Liver (tissue), 9 donors: ENCODE data around the gene GPN1. TPM values are rescaled to one million over a fixed set of nuclear protein-coding genes. Genes with fewer than 3 reads are reported as not detected.
"Not testable (repeated sequence)": the region's sequence is repeated elsewhere in the genome, so short reads cannot be mapped to it uniquely, and the experiment has no call there.

Experiments
- DNase-seq: peaks from one replicate; pipeline ENCODE4 v3.0.0-alpha.2; 2017; ENCODE audit warnings: low spot score
- H3K27ac ChIP-seq, 2 donors: one replicate each; pipeline ENCODE4 v1.7.0; 2013; ENCODE audit warnings: inconsistent platforms in 2 of 2, low read length in 2 of 2, control low read depth in 1 of 2, low read depth in 1 of 2, mild to moderate bottlenecking in 1 of 2
- H3K27me3 ChIP-seq, 4 donors: one replicate each; pipeline versions ENCODE4 v1.6.1 to v1.7.0; 2013; ENCODE audit warnings: low read length in 3 of 4, inconsistent platforms in 1 of 4, mild to moderate bottlenecking in 1 of 4, moderate library complexity in 1 of 4; ENCODE audit not compliant: control insufficient read depth in 4 of 4, insufficient read depth in 4 of 4
- H3K36me3 ChIP-seq, 4 donors: one replicate each; pipeline versions ENCODE4 v1.6.1 to v1.7.0; 2013; ENCODE audit warnings: low read length in 3 of 4, mild to moderate bottlenecking in 3 of 4, low read depth in 1 of 4, moderate library complexity in 1 of 4; ENCODE audit not compliant: control insufficient read depth in 4 of 4, insufficient read depth in 3 of 4
- H3K4me1 ChIP-seq, 4 donors: one replicate each; pipeline versions ENCODE4 v1.6.1 to v1.7.0; 2013; ENCODE audit warnings: low read length in 3 of 4, mild to moderate bottlenecking in 3 of 4, moderate library complexity in 1 of 4; ENCODE audit not compliant: control insufficient read depth in 4 of 4, insufficient read depth in 4 of 4
- H3K4me3 ChIP-seq, 3 donors: one replicate each; pipeline versions ENCODE4 v1.6.1 to v1.7.0; 2013; ENCODE audit warnings: low read length in 3 of 3, control low read depth in 1 of 3, low read depth in 1 of 3, mild to moderate bottlenecking in 1 of 3
- H3K9ac ChIP-seq, 2 donors: one replicate each; pipeline ENCODE4 v1.7.0; 2013; ENCODE audit warnings: low read length in 2 of 2, mild to moderate bottlenecking in 2 of 2, moderate library complexity in 2 of 2, control low read depth in 1 of 2, low read depth in 1 of 2
- H3K9me3 ChIP-seq, 4 donors: one replicate each; pipeline versions ENCODE4 v1.6.1 to v1.7.0; 2013; ENCODE audit warnings: low read length in 3 of 4; ENCODE audit not compliant: control insufficient read depth in 4 of 4
- CTCF ChIP-seq: fragments of 150-350 bp; IDR thresholded peaks from 2 replicates; pipeline ENCODE4 v1.5.1; 2017; ENCODE audit warnings: improper control_type of control experiment, low read depth, low read length; ENCODE audit not compliant: missing input control
- FOXA1 ChIP-seq: IDR thresholded peaks from 2 replicates; pipeline ENCODE4 v1.6.1; 2016; ENCODE audit warnings: antibody characterized with exemption
- GABPA ChIP-seq, 2 donors: IDR thresholded peaks in 1 of 2; conservative IDR thresholded peaks in 1 of 2; 2 replicates each; pipeline ENCODE4 v1.6.1; 2016; ENCODE audit warnings: antibody characterized with exemption in 2 of 2, mild to moderate bottlenecking in 1 of 2, moderate library complexity in 1 of 2
- HNF4A ChIP-seq, 2 donors: conservative IDR thresholded peaks; 2 replicates each; pipeline ENCODE4 v1.6.1; 2016; ENCODE audit warnings: antibody characterized with exemption in 2 of 2, mild to moderate bottlenecking in 2 of 2
- HNF4G ChIP-seq: IDR thresholded peaks from 2 replicates; pipeline ENCODE4 v1.6.1; 2016; ENCODE audit warnings: antibody characterized with exemption
- JUND ChIP-seq, 2 donors: IDR thresholded peaks; 2 replicates each; pipeline ENCODE4 v1.6.1; 2016; ENCODE audit warnings: antibody characterized with exemption in 2 of 2
- NR2F2 ChIP-seq: IDR thresholded peaks from 2 replicates; pipeline ENCODE4 v1.6.1; 2016; ENCODE audit warnings: antibody characterized with exemption
- RAD21 ChIP-seq, 2 donors: IDR thresholded peaks; 2 replicates each; pipeline ENCODE4 v1.6.1; 2016; ENCODE audit warnings: antibody characterized with exemption in 2 of 2, mild to moderate bottlenecking in 2 of 2
- REST ChIP-seq: IDR thresholded peaks from 2 replicates; pipeline ENCODE4 v1.6.1; 2016; ENCODE audit warnings: antibody characterized with exemption, mild to moderate bottlenecking
- RXRA ChIP-seq, 2 donors: IDR thresholded peaks; 2 replicates each; pipeline ENCODE4 v1.6.1; 2017 to 2018; ENCODE audit warnings: antibody characterized with exemption in 2 of 2, mild to moderate bottlenecking in 1 of 2
- SP1 ChIP-seq: IDR thresholded peaks from 2 replicates; pipeline ENCODE4 v1.6.1; 2018; ENCODE audit warnings: antibody characterized with exemption, mild to moderate bottlenecking
- TAF1 ChIP-seq: conservative IDR thresholded peaks from 2 replicates; pipeline ENCODE4 v1.6.1; 2016; ENCODE audit warnings: antibody characterized with exemption, mild to moderate bottlenecking
- YY1 ChIP-seq: IDR thresholded peaks from 2 replicates; pipeline ENCODE4 v1.6.1; 2016; ENCODE audit warnings: antibody characterized with exemption, mild to moderate bottlenecking
- WGBS: extraction: QIAGEN DNeasy Blood & Tissue Kit; methylation state at CpG from one replicate; pipeline ENCODE4 v1.1.7; 2013; 5-methylcytosine and 5-hydroxymethylcytosine counted together
- polyA plus RNA-seq, 2 donors: library from polyadenylated mRNA; stranded (reverse) in 1 of 2; unstranded in 1 of 2; fragments of 200-250 nt in 1 of 2; fragments of >200 nt in 1 of 2; fragmentation: Nextera tagmentation in 1 of 2; extraction: Ambion mirVana in 1 of 2; gene quantifications; one replicate each; pipeline versions ENCODE4 v1.2.1 to v1.2.3, GENCODE V29; 2013 to 2015
- total RNA-seq, 2 donors: library from RNA; depleted of rRNA; stranded (reverse); fragments of >200 nt; gene quantifications; one replicate each; pipeline ENCODE4 v1.2.3, GENCODE V29; 2014
- TF ChIP-seq, protein P1 (sequence below): IDR thresholded peaks from 2 replicates; pipeline ENCODE4 v1.6.1; 2016; ENCODE audit warnings: antibody characterized with exemption
- TF ChIP-seq, protein P2 (sequence below): IDR thresholded peaks from 2 replicates; pipeline ENCODE4 v1.6.1; 2016; ENCODE audit warnings: antibody characterized with exemption
- donor health status: healthy.
- donor health status: healthy.
- donor health status: healthy.
- donor health status: healthy.
- donor health status: healthy.

Gene GPN1
- total and polyA plus RNA-seq, 4 donors = 10.7 to 17.2 (median 12.4) TPM

DNA sequence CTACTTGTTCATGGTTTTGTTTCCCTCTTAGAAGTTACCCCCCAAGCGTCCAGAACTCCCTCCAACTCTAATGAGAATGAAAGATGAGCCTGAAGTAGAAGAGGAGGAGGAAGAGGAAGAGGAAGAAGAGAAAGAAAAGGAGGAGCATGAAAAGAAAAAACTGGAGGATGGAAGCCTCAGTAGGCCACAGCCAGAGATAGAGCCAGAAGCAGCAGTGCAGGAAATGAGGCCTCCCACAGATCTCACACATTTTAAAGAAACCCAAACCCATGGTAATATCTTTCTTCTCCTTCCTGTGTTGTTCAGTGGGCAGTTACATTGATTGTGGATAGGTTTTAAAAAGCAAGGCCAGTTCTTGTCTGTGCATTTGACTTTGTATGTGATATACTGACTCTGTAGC is 56.2 kb downstream of the GPN1 start:
- not testable (repeated sequence) for DNase-seq, H3K27ac ChIP-seq, H3K4me1 ChIP-seq, H3K4me3 ChIP-seq, H3K9me3 ChIP-seq, H3K27me3 ChIP-seq, H3K9ac ChIP-seq
- peaks cover 4 to 40% (median 25%) of the 10 kb centered on the region in 4 donors for H3K36me3 ChIP-seq
- 80% methylated on average over 1 of the region's 1 CpG for WGBS

GRCh38 chr2:27685577-27685976 is 56.7 kb downstream of the GPN1 start:
- no peak overlapping the region for H3K4me3 ChIP-seq
- no peak overlapping the region for H3K27ac ChIP-seq
- no peak for DNase-seq
- no peak overlapping the region for H3K9ac ChIP-seq
- H3K27me3 ChIP-seq = no peaks in the 10 kb centered on the region
- no peaks in the 10 kb centered on the region for H3K9me3 ChIP-seq
- peaks cover 4 to 40% (median 25%) of the 10 kb centered on the region in 4 donors for H3K36me3 ChIP-seq
- TF ChIP-seq HNF4A (conservative IDR thresholded peaks at IDR 0.05) = no peak
- TF ChIP-seq, protein P1, sequence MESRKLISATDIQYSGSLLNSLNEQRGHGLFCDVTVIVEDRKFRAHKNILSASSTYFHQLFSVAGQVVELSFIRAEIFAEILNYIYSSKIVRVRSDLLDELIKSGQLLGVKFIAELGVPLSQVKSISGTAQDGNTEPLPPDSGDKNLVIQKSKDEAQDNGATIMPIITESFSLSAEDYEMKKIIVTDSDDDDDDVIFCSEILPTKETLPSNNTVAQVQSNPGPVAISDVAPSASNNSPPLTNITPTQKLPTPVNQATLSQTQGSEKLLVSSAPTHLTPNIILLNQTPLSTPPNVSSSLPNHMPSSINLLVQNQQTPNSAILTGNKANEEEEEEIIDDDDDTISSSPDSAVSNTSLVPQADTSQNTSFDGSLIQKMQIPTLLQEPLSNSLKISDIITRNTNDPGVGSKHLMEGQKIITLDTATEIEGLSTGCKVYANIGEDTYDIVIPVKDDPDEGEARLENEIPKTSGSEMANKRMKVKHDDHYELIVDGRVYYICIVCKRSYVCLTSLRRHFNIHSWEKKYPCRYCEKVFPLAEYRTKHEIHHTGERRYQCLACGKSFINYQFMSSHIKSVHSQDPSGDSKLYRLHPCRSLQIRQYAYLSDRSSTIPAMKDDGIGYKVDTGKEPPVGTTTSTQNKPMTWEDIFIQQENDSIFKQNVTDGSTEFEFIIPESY = no peak
- no peak for TF ChIP-seq TAF1
- no peak for TF ChIP-seq JUND (IDR thresholded peaks at IDR 0.05)
- TF ChIP-seq, protein P2, sequence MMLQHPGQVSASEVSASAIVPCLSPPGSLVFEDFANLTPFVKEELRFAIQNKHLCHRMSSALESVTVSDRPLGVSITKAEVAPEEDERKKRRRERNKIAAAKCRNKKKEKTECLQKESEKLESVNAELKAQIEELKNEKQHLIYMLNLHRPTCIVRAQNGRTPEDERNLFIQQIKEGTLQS = no peak
- no peak for TF ChIP-seq NR2F2
- TF ChIP-seq YY1 = no peak
- TF ChIP-seq SP1 = no peak
- TF ChIP-seq GABPA (IDR thresholded peaks at IDR 0.05 in 1 of 2, conservative IDR thresholded peaks at IDR 0.05 in 1 of 2) = no peak
- no peak for TF ChIP-seq REST
- no peak for TF ChIP-seq RAD21 (IDR thresholded peaks at IDR 0.05)
- 95% methylated on average over 3 of the region's 3 CpGs for WGBS
- no peaks in the 10 kb centered on the region for H3K4me1 ChIP-seq

- 97% methylated on average over 1 of the region's 1 CpG for WGBS
- H3K36me3 ChIP-seq = peaks cover 4 to 40% (median 25%) of the 10 kb centered on the region in 4 donors
- no peak for DNase-seq
- H3K27ac ChIP-seq = no peak overlapping the region
- H3K4me3 ChIP-seq = no peak overlapping the region
- no peak overlapping the region for H3K9ac ChIP-seq
- H3K27me3 ChIP-seq = no peaks in the 10 kb centered on the region
- no peaks in the 10 kb centered on the region for H3K9me3 ChIP-seq
- H3K4me1 ChIP-seq = no peaks in the 10 kb centered on the region
- TF ChIP-seq, protein P1 = no peak
- no peak for TF ChIP-seq FOXA1
- TF ChIP-seq REST = no peak
- no peak for TF ChIP-seq JUND (IDR thresholded peaks at IDR 0.05)
- no peak for TF ChIP-seq HNF4G
- TF ChIP-seq CTCF = no peak
- TF ChIP-seq GABPA (IDR thresholded peaks at IDR 0.05 in 1 of 2, conservative IDR thresholded peaks at IDR 0.05 in 1 of 2) = no peak
- TF ChIP-seq RXRA (IDR thresholded peaks at IDR 0.05) = no peak
These were observed 58.4 kb downstream of the GPN1 start for GRCh38 chr2:27687232-27687631.
